Activated CD4-positive, CD25-positive, alpha-beta regulatory T cell treated with anti-CD3 and anti-CD28 coated beads, Interleukin-2, amount 50 U/mL, for 72 hours (primary cell): ENCODE data around the gene CFAP107.
"Not testable (repeated sequence)": the region's sequence is repeated elsewhere in the genome, so short reads cannot be mapped to it uniquely, and the experiment has no call there.

ENCODE experiments used
- DNase-seq: peaks from one replicate; pipeline ENCODE4 v3.0.0; 2021

Gene CFAP107

GRCh38 chr1:12783783-12784182, 37.8 kb downstream of the CFAP107 start:
- not testable (repeated sequence) for DNase-seq

- DNase-seq = not testable (repeated sequence)
Measured at GRCh38 chr1:12784729-12785128, 38.7 kb downstream of the CFAP107 start.

GRCh38 chr1:12791097-12791496, 45.1 kb downstream of the CFAP107 start, which contains the start of gene PRAMEF1:
Gene PRAMEF1 (plus strand): TSS chr1:12791397. CDS start chr1:12793228, 1,831 bp downstream.
- DNase-seq = not testable (repeated sequence)

GRCh38 chr1:12798911-12799310, 52.9 kb downstream of the CFAP107 start:
- DNase-seq = no peak

- no peak for DNase-seq
Measured at GRCh38 chr1:12799730-12800129, 53.7 kb downstream of the CFAP107 start.

GRCh38 chr1:12809933-12810332, 63.9 kb downstream of the CFAP107 start:
- DNase-seq = no peak

- DNase-seq = no peak
Measured at GRCh38 chr1:12810691-12811408, 64.8 kb downstream of the CFAP107 start.

- DNase-seq = no peak
Measured at GRCh38 chr1:12811409-12811784, 65.4 kb downstream of the CFAP107 start.
